HG03159 (cell line): ENCODE results near the gene GNAI3.

Source experiments
- ATAC-seq: cut with Tn5 transposase; IDR thresholded peaks from one replicate; pipeline ENCODE4 v1.9.1; 2021; ENCODE audit warnings: mild to moderate bottlenecking, moderate library complexity; ENCODE audit not compliant: unreplicated experiment

Gene GNAI3

DNA sequence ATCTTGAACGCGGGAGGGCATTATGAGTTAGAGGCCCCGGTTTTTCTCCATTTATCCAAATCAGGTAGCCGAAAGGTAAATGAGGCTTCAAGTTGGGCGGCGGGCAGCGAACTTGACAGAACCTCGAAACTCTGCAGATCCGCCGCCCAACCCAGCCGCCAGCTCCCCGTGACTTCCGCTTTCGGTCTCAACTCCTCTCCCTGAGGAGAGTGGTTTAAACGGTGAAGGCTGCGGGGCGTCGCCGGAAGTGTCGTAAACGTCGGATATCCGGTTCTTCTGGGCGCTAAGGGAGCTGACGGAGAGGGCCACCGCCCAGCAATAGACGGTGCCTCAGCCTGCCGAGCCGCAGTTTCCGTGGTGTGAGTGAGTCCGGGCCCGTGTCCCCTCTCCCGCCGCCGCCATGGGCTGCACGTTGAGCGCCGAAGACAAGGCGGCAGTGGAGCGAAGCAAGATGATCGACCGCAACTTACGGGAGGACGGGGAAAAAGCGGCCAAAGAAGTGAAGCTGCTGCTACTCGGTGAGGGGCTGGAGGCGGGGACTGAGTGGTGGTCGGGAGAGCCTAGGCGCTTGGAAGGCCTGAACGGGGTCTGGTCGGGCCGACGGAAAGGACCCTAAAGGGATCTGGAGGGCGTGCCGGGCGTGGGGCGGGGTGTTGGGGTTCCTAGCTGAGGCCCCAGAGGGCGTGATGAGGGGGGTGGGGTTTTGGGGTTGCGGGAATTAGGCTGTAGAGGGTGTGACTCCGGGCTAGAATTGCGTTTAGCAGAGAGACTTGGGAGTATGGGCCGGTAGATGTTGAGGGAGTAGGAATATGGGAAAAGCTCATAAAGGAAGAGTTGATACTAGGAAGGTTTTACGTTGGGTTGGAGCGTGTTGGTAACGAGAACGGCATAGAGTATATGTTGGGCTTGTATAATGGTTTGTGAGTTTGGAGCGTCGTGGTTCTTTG, at the start of gene GNAI3:
GNAI3 (plus strand) TSS at position 295 of the 947 bp plus-strand sequence; CDS start at position 401, 106 bp downstream.
- ATAC-seq = peak; percentile 90

DNA sequence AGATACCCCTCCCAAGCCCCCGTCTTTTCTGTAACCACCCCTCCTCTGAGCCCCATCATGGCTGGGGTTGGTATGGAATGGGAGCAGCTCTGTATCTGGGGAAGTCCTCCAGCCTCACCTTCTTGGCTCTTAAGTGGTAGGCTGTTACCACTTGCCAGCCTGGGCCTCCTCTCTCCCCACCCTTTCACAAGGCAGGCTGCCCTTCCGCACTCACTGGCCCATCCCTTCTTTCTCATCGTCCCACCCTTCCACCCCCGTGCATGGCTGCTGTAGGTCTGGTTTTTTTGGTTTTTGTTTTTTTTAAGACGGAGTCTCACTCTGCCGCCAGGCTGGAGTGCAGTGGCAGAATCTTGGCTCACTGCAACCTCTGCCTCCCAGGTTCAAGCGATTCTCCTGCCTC, 49.3 kb upstream of the GNAI3 start:
- ATAC-seq = no peak

DNA sequence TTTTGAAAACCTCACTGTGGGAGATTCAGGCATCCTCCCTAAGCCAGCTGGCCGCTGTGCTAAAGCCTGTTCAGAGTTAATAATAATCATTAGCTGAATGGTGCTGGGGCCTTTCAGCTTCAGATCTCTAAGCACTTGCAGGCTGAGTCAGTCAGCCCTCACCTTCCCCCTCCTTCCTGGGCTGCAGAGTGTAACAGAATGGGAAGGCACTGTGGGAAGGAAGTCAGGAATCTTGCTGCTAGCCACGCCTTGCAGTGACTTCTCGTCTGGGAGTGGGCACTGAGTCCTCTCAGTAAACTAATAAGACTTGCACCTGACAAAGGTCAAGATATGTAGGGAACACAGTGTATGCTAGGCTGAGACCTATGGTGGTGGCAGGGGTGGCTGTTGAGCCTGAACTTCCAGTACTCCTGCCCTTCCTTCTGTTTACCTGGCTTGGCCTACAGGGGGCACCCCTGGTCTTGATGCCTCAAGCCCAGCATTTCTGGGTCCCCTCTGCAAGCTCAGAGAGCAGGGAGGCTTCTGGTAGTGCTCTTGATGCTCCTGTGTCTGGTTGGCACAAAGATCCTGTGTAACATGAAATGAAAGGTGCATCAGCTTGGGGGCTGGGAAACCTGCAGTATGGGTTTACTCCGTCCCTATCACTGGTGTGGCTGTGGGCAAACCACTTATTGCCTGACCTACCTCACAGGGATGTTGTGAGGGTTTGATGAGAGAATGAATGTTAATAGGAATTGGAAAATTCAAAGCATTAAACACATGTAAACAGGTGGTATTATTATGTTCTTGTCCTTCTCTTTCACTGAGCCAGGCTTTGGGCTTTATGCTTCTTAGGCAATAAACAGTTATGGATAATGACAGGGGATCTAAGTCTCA, 48.5 kb upstream of the GNAI3 start:
- no peak for ATAC-seq

DNA sequence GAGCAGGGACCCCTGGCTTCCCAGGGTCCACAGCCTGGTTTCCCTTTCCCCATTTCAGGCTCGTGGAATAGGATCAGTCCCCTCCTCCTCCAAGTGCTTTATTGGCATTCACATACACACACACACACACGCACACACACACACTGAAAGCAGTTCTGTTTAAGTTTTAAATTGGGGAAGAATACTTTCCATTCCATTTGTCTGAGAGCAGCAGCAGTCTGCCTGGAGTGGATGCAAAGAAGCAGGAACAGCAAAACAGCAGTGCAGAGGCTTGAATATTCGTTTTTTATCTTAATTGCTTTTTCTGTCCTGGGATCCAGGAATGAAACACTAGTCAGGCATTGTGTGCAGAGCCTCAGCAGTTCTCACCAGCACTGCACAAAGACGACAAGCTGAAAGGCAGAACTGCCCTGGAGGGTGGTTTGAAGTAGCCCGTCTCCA, 47.5 kb upstream of the GNAI3 start:
- no peak for ATAC-seq

DNA sequence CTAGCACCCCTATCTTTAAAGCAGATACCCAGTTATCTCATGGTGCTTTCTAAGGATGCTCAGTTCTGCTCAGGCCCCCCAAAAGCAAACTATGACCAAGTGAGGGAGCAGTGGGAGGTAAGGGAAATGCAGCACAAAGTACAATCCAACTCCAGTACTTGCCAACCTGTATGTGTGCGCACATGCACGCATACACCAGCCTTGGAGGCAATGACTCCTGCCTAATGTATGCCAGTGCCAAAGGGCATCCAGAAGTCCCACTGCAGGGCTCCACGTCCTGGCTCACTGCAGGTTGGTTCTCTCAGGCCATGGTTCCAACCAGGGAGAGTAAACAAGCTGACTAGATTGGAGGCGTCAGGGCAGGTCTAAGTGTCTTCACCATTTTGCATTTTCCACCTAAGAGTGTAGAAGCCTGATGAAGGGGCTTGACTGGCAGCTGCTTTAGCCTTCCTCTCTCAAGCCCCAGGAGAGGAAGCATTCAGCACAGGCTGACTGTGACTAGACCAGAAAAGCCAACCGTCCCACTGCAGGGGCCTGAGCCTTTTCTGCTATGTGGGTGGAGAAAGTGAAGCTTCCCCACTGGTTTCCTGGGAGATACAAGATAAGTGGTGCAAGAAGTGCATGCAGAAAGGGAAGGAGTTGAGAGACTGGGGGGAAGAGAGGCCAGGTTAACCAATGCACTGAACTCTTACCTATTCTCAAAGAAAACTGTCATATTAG, 46.6 kb upstream of the GNAI3 start:
- ATAC-seq = no peak

DNA sequence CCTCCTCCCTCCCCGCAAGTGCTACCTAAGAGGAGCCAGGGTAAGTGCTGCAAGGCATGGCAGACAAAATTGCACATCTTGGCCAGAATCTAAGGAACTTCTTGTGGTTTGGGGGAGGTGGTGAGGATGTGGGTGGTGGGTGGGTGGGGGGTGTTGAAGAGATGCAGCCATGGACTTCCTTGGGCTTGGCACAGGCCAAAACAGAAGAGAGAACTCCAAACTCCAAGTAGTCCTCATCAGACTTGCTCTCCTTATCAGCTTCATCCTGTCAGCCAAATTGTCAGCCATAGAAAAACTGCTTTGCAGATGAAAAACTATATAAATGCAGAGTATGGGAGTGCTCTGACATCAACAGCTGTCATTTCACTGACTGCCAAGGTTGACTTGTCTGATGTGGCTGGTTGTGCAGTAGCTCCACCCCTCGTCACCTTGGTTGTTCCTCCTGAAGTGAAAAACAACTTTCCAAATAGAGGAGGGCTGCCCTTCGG, 46.0 kb upstream of the GNAI3 start:
- ATAC-seq = no peak

DNA sequence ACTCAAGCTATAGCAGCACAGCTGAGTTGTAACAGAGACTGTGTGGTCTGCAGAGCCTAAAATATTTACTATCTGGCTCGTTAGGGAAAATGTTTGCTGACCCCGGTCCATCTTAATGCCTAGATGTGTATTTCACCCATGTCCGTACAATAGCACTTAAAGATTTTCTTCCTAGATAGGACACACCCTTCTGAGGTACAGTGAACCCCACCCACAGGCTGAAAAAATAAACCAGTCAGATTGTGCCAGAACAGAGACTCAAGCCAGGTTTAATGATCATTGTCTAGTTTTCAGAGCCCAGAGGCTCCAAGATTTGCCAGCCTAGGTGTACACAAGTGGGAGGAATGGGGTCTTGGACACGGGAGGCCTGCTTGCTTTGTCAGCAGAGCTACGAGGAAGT, 44.5 kb upstream of the GNAI3 start:
- no peak for ATAC-seq

DNA sequence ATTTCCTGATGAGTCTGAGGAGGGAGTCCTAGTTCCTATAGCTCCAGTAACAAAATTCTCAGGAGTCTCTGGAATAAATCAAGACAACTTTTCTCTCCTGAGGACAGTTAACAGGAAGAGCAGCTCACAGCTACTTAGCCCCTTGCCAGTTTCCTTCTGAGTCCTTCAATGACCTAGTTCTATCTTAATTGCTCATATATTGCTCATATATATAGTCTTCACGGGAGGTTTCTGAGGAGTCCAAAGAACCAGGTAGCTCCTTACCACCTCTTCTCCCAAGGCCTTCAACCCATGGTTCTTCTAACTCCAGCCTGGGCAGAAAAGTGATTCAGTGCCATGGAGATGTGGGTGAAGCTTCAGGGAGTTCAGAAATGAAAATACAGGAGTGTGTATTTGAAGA, 43.4 kb upstream of the GNAI3 start:
- ATAC-seq = no peak

DNA sequence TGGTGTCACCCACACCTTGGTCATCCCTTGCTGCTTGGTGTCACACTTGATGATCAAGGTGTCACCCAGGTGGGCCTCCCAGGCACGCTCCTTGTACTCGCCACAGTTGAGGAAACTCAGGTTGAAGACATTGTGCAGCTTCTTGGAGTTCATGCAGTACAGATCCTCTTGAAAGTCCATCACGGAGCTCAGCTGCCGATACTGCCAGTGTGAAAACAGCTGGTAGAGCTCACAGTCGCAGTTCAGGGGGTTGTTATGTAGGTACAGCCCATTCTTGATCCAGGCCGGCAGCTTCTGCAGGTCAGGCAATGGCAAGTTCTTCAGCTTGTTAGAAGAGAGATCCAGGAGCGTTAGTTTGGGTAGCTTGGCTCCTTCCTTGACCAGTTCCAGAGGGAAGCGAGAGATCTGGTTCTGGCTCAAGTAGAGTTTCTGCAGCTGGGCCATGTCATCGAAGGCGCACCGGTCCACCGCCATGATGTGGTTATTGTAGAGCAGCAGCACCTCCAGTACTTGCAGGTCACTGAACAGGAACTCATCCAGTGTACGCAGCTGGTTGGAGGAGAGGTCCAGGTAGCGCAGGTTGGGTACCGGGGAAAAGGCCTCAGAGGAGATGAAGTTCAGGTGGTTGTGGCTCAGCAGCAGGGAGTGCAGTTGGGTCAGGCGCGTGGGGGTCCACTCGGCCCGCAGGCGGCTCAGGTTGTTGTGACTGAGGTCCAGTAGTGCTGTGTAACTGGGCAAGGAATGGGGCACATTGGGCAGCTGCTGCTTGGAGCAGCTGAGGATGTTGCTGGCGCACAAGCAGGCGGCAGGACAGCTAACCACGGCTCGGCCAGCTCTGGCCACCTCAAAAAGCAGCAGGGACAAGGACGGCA, 40.2 kb upstream of the GNAI3 start:
- no peak for ATAC-seq

DNA sequence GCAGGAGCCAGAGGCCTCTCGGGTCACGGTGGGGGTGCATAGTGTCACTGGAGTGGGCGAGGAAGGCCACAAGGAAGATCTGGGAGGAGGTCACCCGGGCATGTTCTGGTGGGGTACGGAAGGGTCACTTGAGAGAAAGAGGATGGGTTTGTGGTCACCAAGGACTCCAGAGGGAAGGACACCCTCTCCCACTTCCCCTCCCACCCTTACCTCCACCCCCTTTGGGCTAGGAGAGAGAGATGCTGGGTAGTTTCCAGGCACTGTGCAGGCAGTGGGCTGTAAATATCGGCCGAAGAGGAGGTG, 39.6 kb upstream of the GNAI3 start:
- no peak for ATAC-seq

DNA sequence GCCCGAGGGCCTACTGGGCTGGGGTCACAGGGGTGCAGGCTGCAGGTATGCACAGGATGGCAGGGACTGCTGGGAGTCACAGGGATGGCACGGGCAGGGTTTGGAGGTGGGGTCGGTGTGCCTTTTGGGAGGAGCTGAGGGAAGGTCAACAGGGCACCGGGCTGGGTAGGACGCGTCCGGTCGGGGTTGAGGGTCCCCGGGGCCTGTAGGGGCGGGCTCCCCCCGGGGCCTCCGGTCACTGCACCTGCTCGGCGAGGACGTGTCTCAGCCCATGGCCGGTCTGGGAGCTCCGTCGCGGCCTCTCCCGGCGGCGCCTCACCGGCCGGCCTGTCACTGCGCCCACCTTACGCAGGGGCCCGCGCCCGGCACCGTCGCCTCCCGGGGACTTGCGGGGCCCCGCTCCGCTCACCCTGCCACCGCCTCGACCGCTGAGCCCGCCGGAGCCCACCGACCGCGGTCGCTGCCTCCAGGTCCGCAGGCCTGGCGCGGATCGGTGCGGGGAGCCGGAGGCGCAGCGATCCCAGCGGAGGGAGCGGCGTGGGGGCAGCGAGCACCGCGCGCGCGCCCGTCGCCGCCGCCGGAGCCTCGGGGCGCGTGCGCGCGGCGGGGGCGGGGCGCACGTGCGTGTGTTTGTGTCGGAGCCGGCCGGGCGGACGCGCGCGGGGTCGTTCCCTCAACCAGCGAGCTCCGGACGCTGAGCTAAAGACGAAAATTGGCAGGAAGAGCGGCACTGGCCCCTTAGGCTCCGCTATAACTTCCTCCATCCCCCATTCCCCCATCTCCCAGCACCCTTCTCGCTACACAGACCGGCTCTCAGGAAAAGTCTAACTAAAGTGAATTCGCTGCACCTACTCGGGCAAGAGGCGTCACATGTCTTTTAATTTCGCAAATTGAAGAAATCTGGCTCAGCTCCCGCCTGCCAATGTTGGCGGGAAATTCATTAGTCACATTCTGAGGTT, 39.0 kb upstream of the GNAI3 start, which contains the start of gene AMIGO1:
AMIGO1 (minus strand) TSS at position 552 of the 959 bp plus-strand sequence. CDS start 815 bp downstream, outside the sequence.
- ATAC-seq = peak; percentile 69

DNA sequence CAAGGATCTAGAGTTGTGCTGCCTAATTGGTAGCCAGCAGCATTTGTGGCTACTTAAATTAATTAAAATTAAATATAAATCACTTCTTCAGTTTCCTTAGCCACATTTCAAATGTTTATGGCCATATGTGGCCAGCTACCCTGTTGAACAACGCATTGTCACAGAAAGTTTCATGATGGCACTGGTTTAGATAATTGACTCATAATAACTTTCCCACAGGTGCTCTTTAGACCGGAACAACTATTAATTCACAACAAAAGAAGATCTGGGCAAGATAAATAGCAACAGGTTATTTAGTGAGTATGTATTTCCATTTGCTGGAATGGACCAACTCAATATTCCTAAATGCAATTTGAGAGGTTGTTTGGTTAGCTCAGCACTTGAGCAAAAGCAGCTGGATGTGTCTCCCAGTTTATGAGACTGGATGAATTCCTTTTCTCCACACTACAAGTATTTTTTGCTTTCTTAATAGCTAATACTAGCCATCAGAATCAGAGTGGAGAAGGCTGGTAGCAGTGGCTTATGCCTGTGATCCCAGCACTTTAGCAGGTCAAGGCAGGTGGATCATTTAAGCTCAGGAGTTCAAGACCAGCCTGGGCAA, 35.2 kb upstream of the GNAI3 start:
- ATAC-seq = no peak

DNA sequence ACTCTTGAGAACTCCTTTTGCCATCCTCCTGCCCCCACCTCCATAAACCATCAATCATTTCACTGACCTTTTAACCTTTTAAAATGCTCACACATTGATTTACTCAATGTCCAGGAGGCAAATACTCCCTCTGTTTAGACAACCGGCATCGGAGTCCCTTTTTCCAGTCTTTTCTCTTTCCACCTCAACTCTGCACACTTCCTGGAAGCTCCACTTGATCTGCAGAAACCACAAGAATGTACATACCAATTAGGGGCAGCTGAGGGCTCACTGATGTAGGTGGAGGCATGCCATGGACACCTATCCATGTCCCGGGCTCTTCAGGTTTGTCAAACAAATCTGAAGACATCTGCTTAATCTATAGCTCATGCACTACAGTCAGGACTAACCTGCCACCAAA, 33.6 kb upstream of the GNAI3 start:
- no peak for ATAC-seq

DNA sequence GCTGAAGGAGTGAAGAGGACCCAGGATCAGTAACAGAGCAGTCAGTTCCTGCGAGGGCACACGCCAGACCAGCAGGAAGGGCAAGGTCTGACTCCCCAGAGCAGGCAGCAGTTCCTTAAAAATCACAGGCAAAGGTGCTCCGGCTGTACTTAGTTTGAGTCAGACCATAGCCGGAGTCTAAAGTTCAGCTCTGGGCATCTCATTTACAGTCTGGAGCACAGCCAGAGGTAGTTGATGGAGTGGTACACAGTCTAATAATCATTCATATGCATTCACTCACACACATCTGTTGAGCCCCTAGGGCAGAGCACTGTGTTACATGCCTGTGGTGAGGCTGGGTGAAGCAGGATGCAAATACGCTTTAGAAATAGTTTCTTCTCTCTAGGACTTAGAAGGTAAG, 31.5 kb upstream of the GNAI3 start:
- ATAC-seq = no peak

DNA sequence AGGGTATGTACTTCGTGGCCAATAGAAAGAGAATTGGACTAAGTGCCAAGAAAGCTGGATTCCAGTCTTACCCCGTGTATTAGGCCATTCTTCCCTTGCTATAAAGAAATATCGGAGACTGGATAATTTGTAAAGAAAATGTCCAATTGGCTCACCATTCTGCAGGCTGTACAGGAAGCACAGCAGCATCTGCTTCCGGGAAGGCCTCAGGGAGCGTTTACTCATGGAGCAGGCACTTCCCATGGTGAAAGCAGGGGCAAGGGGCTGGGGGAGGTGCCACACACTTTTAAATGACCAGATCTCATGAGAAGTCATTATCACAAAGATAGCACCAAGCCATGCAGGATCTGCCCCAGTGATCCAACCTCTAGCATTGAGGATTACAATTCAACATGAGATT, 31.1 kb upstream of the GNAI3 start:
- no peak for ATAC-seq

DNA sequence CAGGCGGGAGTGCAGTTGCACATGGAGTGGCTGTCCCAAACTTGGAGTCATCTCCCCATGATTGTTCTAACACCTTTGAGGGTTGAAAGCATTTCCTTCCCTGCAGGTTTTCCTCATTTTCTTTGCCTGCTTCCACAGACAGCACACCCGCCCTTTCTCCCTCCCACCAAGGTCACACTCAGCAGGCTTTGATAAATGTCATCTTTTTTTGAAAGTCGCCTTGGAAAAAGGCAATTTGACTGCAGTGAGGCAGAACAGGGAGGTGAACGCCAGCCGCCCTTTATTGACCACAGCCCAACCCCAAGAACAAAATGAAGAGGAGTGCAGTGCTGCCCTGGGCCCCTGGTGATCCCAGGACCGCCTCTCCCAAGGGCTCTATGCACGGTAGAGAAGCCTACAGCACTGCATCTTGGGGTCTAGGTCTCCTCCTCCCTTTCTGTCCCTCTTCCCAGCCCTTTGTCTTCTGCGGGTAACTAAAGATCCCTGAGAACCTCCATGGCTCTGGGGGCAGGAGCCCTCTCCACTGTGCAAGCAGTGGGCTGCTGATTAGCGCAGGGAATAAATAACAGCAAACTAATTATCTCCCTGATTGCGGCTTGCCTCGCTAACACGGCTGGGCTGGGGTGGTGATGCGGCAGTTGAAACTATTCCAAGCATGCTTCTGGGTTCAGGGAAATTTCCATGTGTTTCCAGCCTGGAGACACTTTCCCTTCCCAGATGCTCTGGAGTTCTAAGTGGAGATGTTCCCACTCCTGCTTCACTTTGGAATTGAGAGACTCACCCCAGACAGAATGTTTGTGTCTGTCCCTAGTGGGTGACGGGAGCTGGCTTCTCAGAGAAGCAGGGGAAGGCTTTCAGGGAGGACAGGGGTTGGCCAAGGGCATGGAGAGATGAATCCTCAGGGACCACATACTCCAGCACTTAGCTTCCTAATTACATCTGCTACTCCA, 27.1 kb upstream of the GNAI3 start:
- no peak for ATAC-seq

DNA sequence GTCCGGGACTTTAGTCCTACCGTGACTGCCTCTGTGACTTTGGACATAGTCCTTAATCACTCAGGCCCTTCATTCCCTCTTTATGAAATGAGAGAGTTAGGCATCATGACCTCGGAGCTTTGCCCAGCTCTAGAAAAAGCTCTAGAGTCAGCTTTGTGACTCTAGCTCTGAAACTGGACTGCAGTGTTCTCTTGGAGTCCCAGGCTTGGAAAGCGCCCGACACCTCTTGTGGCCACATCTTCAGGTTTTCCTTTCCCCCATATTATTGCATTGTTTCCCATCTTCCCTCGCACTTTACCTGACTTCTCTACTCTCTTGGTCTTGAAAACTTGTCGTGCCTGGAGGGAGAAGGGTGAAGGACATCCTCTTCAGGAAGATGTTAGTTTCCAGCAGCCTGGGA, 26.4 kb upstream of the GNAI3 start:
- ATAC-seq = no peak
